HG03039 (cell line): ENCODE results near the gene RBP3.

ENCODE experiments used
- ATAC-seq: cut with Tn5 transposase; IDR thresholded peaks from one replicate; pipeline ENCODE4 v1.9.1; 2021; ENCODE audit warnings: mild to moderate bottlenecking, moderate library complexity; ENCODE audit not compliant: unreplicated experiment

The RBP3 gene

GRCh38 chr10:47348138-47348651, at the start of gene RBP3:
Gene RBP3, plus strand, starts transcription at chr10:47348363. Its CDS starts 122 bp downstream, at chr10:47348485.
- ATAC-seq, result no peak

- no peak for ATAC-seq
These were observed 49.4 kb upstream of the RBP3 start for GRCh38 chr10:47298715-47299114.

GRCh38 chr10:47299611-47300428, 48.3 kb upstream of the RBP3 start, which contains the start of gene GDF10:
Gene GDF10, plus strand, starts transcription at chr10:47300197. Its CDS starts 455 bp downstream, at chr10:47300652.
- ATAC-seq, result no peak

GRCh38 chr10:47300429-47300931, 47.7 kb upstream of the RBP3 start:
- ATAC-seq, result no peak

GRCh38 chr10:47301833-47302232, 46.3 kb upstream of the RBP3 start:
- ATAC-seq, result no peak

- no peak for ATAC-seq
These were observed 45.1 kb upstream of the RBP3 start for GRCh38 chr10:47303105-47303504.

- no peak for ATAC-seq
These were observed 44.3 kb upstream of the RBP3 start for GRCh38 chr10:47303866-47304265.

GRCh38 chr10:47305566-47305965, 42.6 kb upstream of the RBP3 start:
- no peak for ATAC-seq

- ATAC-seq, result no peak
These were observed 41.6 kb upstream of the RBP3 start for GRCh38 chr10:47306387-47307210.

- ATAC-seq, result no peak
These were observed 40.8 kb upstream of the RBP3 start for GRCh38 chr10:47307381-47307780.

GRCh38 chr10:47308775-47309174, 39.4 kb upstream of the RBP3 start:
- ATAC-seq, result no peak

GRCh38 chr10:47309408-47310089, 38.6 kb upstream of the RBP3 start:
- no peak for ATAC-seq

- no peak for ATAC-seq
These were observed 38.1 kb upstream of the RBP3 start for GRCh38 chr10:47310090-47310505.

GRCh38 chr10:47311193-47311931, 36.8 kb upstream of the RBP3 start:
- ATAC-seq, result no peak

- no peak for ATAC-seq
These were observed 36.1 kb upstream of the RBP3 start for GRCh38 chr10:47311932-47312662.

GRCh38 chr10:47312663-47312995, 35.5 kb upstream of the RBP3 start:
- ATAC-seq, result no peak

GRCh38 chr10:47314416-47314970, 33.7 kb upstream of the RBP3 start:
- ATAC-seq, result no peak

GRCh38 chr10:47315421-47315820, 32.7 kb upstream of the RBP3 start:
- no peak for ATAC-seq

GRCh38 chr10:47316131-47316530, 32.0 kb upstream of the RBP3 start:
- no peak for ATAC-seq
